NCI-H526 (cell line): ENCODE data around the gene GDPD4.
"Not testable (repeated sequence)": the region's sequence is repeated elsewhere in the genome, so short reads cannot be mapped to it uniquely, and the experiment has no call there.

Source experiments
- DNase-seq, 2 experiments: peaks; one replicate each; lab custom pipeline; 2025; lab: John Stamatoyannopoulos, UW

The GDPD4 gene, protein sequence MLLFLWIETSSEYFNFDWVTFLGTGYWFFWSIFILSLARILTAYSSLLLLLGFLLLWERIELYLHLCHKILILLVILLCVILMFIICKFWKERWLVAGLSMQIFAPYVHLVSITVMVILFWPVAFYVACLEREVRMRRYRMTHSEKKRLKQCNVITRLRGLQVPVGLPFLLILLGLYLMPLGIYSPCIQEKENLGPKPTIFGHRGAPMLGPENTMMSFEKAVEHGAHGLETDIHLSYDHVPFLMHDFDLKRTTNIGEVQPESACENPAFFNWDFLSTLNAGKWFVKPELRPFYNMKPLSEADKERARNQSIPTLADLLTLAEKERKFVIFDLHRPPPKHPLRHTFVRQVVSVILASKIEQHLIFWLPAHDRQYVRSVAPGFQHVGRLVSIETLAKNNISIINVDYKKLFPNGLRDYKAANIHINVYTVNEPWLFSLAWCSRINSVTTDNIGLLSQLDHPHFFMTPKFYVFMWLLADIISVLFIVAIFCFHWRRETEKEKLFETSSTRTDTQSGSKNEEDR

GRCh38 chr11:77301510-77301909 lies at the start of gene GDPD4:
GDPD4 (minus strand) TSS chr11:77301686; CDS start chr11:77285137, 16,549 bp downstream.
- DNase-seq, result no peak

GRCh38 chr11:77347948-77348347 lies 46.5 kb upstream of the GDPD4 start:
- DNase-seq, result no peak

DNA sequence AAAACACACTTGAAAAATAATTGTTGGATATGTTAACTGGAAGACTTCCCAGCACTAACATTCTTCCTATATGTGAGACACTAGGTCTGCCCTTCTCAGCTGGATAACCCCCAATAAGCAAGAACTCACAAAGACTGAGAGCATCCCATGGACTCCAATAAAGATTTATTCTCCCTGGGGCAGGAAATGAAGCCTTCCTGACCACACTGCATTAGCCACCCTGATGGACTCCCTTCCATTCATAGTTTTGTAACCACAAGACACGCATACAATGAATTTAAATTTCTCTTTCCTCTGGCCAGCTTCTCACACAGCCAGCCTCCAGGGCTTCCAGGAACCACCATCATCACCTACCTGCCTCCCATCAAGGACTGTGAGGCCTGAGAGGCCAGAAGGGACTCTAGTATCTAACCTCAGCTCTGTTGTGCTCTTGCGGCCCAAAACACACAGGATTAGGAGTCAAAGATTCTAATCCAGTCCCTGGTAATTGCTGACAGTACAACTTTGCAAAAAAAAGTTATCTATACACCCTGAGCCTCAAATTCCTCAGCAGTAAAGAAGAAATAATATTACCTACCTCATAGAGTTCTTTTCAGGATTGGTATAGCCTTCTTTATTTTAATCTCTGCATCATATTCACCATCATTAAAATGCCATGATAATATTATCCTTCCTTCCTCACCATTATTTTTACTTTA lies 45.6 kb upstream of the GDPD4 start:
- DNase-seq, result no peak

DNA sequence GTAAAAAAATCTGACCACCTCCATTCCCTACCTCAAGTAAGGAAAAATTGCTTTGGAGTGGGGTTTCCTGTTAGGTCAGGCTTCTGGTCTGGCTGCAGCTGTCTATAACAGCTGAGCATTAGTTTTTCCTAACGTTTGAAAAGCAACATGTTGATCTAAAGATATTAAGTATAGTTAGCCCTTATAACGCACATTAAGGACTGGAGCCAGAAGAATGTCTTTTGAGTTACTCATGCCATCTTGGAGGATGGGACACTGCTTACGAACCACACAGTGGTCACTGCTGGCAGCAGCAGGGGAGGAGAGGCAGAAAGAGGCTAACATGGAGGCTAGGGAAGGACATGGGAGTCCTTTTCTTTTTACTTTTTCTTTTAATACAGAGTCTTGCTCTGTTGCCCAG lies 44.1 kb upstream of the GDPD4 start:
- DNase-seq, result no peak

DNA sequence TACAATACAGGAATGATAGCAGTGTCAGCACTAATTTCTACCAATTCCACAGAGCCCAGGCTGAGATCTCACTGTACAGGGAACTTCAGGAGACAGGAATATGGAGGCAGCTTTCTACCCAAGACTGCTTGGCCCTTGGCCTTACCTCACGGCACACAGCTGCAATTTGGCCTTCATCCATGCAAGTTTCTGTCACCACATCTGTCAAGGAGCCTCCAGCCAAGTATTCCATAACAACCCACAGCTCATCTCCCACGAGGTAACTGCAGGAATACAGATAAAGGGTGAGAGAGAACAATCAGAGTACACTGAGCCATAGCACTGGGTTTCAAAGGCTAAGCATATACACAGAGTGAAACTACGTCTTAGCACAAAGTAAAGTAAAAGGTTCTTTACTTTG lies 39.0 kb upstream of the GDPD4 start:
- no peak for DNase-seq

- no peak for DNase-seq
Measured at GRCh38 chr11:77332259-77332658, 30.8 kb upstream of the GDPD4 start.

DNA sequence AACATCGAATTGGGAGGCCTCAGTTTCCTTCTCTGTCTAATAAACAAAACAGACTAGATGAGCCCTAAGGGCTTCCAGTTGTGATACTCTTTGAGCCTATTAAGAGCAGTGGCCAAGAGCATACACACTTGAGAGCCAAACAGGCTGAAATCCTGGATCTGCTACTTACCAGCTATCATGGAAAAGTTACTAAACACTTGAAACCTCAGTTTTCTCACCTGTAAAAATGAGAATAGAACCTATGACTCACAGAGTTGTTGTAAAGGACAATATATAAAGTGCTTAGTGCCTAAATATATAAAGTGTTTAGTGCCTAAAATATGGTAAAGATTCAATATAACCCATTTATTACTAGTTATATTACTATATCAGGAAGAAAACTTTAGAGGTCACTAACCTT lies 23.7 kb upstream of the GDPD4 start:
- DNase-seq, result no peak

- no peak for DNase-seq
Measured at GRCh38 chr11:77324508-77324907, 23.0 kb upstream of the GDPD4 start.

DNA sequence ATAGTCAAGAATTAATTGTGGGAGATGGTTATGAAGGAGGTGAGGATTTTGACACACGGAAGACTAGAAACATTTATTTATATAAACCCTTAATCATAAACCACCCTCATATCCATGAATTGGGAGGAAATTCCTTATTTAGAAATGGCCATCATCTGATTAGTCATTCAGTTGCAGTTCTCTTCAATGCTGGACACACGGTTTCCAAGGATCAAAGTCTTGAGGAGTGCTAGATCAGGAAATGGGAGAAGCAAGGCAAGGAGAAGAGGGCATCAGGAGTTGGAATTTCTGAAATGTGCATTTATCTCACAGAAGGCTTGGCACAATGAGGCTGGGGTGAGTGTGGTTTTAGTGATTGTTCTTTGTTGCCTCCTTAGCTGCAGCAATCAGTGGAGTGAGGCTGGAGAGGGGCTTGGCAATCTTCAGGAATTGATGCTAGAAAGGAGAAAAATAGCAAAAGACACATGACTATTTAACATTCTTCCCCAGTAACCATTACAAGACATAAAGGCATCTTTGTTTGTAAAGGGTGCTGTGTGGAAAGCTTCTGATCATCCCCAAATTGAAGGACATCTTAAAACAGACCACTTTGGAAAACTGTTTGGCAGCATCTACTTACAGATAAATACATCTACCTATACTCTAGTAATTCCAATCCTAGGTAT lies 21.6 kb upstream of the GDPD4 start:
- DNase-seq, result no peak

GRCh38 chr11:77322506-77322905 lies 21.0 kb upstream of the GDPD4 start:
- DNase-seq, result no peak

DNA sequence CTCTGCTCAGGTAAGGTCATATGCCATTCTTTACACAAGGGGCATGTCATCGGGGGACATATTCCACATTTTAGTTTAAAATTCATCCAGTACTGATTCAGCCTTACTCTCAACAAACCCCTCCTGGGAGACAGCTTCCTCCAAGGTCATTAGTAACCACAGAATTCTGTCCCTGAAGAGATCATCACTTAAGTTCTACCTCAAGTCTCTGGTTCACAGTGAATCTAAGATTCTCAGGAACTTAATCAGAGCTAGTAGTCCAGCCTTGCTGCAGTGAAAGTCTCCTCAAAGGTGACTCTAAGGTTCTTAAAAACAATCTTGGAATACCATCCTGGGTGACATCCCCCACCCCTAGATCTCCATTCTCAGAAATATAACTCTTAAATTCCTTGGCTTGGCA lies 18.9 kb upstream of the GDPD4 start:
- no peak for DNase-seq

- no peak for DNase-seq
Measured at GRCh38 chr11:77318600-77318999, 17.1 kb upstream of the GDPD4 start.

- no peak for DNase-seq
Measured at GRCh38 chr11:77316733-77317342, 15.4 kb upstream of the GDPD4 start.

GRCh38 chr11:77312107-77312506 lies 10.6 kb upstream of the GDPD4 start:
- no peak for DNase-seq

DNA sequence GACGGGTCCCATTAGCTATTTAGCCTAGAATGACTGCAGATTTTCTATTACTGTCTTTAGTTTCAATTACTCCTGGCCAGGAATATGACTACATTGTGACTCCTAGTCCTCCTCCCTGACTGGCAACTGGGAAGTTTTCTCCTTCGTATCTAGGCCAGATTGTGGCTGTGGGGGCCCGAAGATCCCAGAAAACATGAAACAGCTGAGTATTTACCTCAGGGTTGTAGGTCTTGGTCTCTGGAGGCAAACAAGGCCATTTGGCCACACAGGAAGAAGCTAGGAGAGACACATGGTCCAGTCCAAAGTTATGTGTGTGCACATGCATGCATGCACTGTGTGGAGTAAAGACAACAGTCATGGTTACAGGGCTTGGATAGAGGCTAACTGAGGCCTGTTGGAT lies 10.2 kb upstream of the GDPD4 start:
- no peak for DNase-seq

- no peak for DNase-seq
Measured at GRCh38 chr11:77310721-77311120, 9.2 kb upstream of the GDPD4 start.

DNA sequence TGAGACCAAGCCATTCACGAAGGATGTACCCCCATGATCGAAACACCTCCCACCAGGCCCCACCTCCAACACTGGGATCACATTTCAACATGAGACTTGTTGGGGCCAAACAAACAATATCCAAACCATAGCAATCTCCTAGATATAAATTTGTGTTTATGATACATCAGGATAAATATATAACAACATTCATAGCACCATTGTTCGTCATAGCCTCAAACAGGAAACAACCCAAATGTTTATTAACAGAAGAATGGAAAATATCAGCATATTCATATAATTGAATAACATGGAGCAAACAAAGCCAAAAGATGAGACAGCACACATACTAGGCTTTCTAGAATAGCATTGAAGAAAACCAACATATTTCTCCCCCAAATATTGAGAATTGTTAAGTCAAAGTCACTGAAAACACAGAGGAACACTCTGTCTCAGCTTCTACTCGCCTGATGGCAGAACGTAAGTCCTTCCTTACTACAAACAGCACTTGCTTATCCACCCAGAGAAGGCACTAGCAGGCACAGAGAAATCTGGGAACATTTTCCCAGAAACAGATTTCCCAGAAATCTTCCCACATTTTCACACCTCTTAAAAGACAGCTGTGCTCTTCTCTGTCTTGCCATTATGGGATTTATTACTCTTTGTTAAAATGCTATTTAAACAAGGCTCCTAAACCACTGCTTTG lies 8.1 kb upstream of the GDPD4 start:
- DNase-seq, result no peak

DNA sequence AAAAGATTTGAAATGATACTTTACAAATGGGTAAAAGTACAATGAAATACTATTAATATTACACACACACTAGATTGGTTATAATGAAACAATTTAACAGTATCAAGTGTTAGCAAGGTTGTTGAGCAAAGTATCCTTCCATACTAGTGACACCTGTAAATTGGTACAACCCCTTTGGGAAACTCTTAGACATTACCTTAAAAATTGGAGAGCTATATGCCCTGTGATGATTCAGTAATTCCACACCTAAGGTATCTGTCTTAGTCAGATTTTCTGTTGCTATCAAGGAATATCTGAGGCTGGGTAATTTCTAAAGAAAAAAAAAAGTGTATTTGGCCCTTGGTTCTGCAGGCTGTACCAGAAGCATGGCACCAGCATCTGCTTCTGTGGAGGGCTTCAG lies 7.4 kb upstream of the GDPD4 start:
- DNase-seq, result no peak

- peak in 1 of 2 experiments; percentile 21 for DNase-seq
Measured at GRCh38 chr11:77303328-77303727, 1.8 kb upstream of the GDPD4 start.

DNA sequence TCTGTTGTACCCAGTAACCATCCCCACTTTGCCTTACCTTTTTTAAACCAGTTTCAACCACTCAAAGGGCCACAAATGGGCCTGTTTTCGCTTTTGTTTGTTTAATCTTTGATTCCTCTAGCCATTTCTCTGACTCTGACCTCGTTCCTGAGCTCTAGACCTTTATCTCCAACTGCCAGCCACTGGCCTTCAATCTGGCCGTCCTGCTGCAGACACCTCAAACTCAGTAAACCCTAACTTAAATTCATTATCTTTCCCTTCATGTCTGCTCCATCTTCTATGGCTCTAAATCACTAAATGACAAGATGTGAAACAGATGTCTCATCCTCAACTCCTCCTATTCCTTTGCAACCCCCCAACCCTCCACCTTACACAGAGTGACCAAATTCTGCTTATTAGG lies 1.3 kb upstream of the GDPD4 start:
- no peak for DNase-seq

- DNase-seq, result no peak
Measured at GRCh38 chr11:77300695-77301094, 791 bp downstream of the GDPD4 start.

DNA sequence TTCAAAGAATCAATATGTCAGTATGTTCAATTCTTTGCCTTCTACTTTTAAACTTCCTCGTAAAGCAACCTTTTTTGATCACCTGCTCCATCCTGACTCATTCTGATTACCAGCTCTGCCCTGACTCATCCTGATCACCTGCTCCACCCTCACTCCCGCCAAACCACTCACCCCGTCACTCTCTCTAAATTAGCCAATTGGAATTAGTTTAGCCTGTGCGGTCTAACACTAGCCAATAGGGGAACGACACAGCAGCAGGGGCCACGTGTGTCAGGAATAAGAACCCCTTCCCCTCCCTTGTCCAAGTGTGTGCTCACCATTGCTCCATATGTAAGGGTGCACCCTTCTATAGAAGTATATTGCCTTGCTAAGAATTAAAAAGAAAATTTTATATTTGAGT lies 1.5 kb downstream of the GDPD4 start:
- not testable (repeated sequence) for DNase-seq
